K562 (cell line): ENCODE data around the gene ZC3H7B. TPM values are rescaled to one million over a fixed set of nuclear protein-coding genes. Genes with fewer than 3 reads are reported as not detected.

Experiments
- ATAC-seq: fragments of 200-7000 bp; cut with Tn5 transposase; 3 replicates; pipeline ENCODE4 v1.9.1; 2020; ENCODE audit warnings: moderate library complexity
- BruUV-seq: library from RNA; stranded (reverse); fragments of 400-500 nt; replicated peaks from 2 replicates; lab custom pipeline; 2021; lab: Mats Ljungman, UMichigan
- CTCF ChIA-PET: fragments of 300-600 bp; formaldehyde crosslinking; extraction: SDS; loops from one replicate; lab custom pipeline; 2021; ENCODE audit warnings: low intra/inter-chr PET ratio; lab: Yijun Ruan, JAX
- POLR2A ChIA-PET: fragments of 300-600, 350-650 bp; sonication (Branson Sonifier 250); formaldehyde crosslinking; extraction: SDS; loops from one replicate; lab custom pipeline; 2021; ENCODE audit warnings: antibody characterized with exemption, inconsistent platforms; lab: Yijun Ruan, JAX
- DNase-seq, 4 experiments: peaks; one replicate each; pipeline versions ENCODE4 v3.0.0 to v3.0.0-alpha.2; 2011 to 2018; ENCODE audit warnings: low spot score in 3 of 4, mixed read lengths in 3 of 4; ENCODE audit errors: extremely low read depth in 1 of 4
- FAIRE-seq: peaks from 2 replicates; lab custom pipeline; 2011; peaks lifted over from hg19 to GRCh38; lab: Jason Lieb, UNC
- H2AFZ ChIP-seq: 2 replicates; pipeline ENCODE4 v1.6.0; 2011; ENCODE audit warnings: low read depth, low read length, control low read depth, inconsistent platforms
- H3K27ac ChIP-seq: fragments of 200-600 bp; 3 replicates; pipeline ENCODE4 v1.8.0; 2011; ENCODE audit warnings: low read depth, mild to moderate bottlenecking, control low read depth, inconsistent platforms, low read length, moderate library complexity, mixed read lengths; ENCODE audit errors: extremely low read depth
- H3K27me3 ChIP-seq, 2 experiments: fragments of 300-600 bp in 1 of 2; 2 replicates in 1 of 2; 3 replicates in 1 of 2; pipeline versions ENCODE4 v1.6.0 to v1.8.0; 2011; ENCODE audit warnings: inconsistent platforms in 2 of 2, low read length in 2 of 2, mild to moderate bottlenecking in 1 of 2, mixed read lengths in 1 of 2, moderate library complexity in 1 of 2; ENCODE audit not compliant: control insufficient read depth in 2 of 2, insufficient read depth in 2 of 2
- H3K36me3 ChIP-seq: fragments of 300-600 bp; 3 replicates; pipeline ENCODE4 v1.8.0; 2011; ENCODE audit warnings: mild to moderate bottlenecking, low read length, inconsistent platforms; ENCODE audit not compliant: control insufficient read depth, insufficient read depth
- H3K4me1 ChIP-seq, 2 experiments: fragments of 200-600 bp in 1 of 2; replicated peaks in 1 of 2; 2 replicates in 1 of 2; 3 replicates in 1 of 2; pipeline versions ENCODE4 v1.5.1 to v1.8.0; 2011; ENCODE audit warnings: inconsistent platforms in 2 of 2, low read length in 2 of 2, mild to moderate bottlenecking in 1 of 2, mixed read lengths in 1 of 2, moderate library complexity in 1 of 2; ENCODE audit not compliant: control insufficient read depth in 2 of 2, insufficient read depth in 2 of 2
- H3K4me2 ChIP-seq: 2 replicates; pipeline ENCODE4 v1.6.1; 2011; ENCODE audit warnings: low read length, control low read depth, inconsistent platforms, mixed read lengths; ENCODE audit not compliant: insufficient read depth
- H3K4me3 ChIP-seq: fragments of 200-600 bp; sonication (generic), shearing (Covaris generic); 2 replicates; pipeline ENCODE4 v1.5.1; 2016; ENCODE audit warnings: control low read depth, inconsistent platforms
- H3K79me2 ChIP-seq: fragments of 200-600 bp; 3 replicates; pipeline ENCODE4 v1.8.0; 2011; ENCODE audit warnings: low read length, inconsistent platforms; ENCODE audit not compliant: control insufficient read depth, insufficient read depth
- H3K9ac ChIP-seq, 2 experiments: 2 replicates each; pipeline versions ENCODE4 v1.6.0 to v1.6.1; 2011; ENCODE audit warnings: low read depth in 2 of 2, low read length in 2 of 2, control low read depth in 1 of 2, inconsistent platforms in 1 of 2, mild to moderate bottlenecking in 1 of 2, mixed read lengths in 1 of 2; ENCODE audit not compliant: insufficient read depth in 1 of 2
- H3K9me1 ChIP-seq: one replicate; pipeline ENCODE4 v1.6.0; 2011; ENCODE audit warnings: inconsistent platforms, mild to moderate bottlenecking, low read length, moderate library complexity; ENCODE audit not compliant: control insufficient read depth, insufficient read depth
- H3K9me3 ChIP-seq: replicated peaks from 2 replicates; pipeline ENCODE4 v1.5.1; 2011; ENCODE audit warnings: low read depth, low read length, inconsistent platforms; ENCODE audit not compliant: control insufficient read depth, insufficient read depth
- H4K20me1 ChIP-seq: replicated peaks from 2 replicates; pipeline ENCODE4 v1.6.1; 2011; ENCODE audit warnings: low read length, inconsistent platforms, mixed read lengths; ENCODE audit not compliant: control insufficient read depth, insufficient read depth
- CBX5 ChIP-seq: IDR thresholded peaks from 2 replicates; pipeline ENCODE4 v1.6.1; 2014; ENCODE audit warnings: low read depth, borderline replicate concordance
- GTF2F1 ChIP-seq: IDR thresholded peaks from 2 replicates; pipeline ENCODE4 v1.6.1; 2011; ENCODE audit warnings: low read depth, low read length, improper control_type of control experiment
- PHB ChIP-seq: fragments of 250-450 bp; sonication (Bioruptor Pico); IDR thresholded peaks from 2 replicates; pipeline ENCODE4 v1.5.0; 2021
- POU5F1 ChIP-seq: fragments of 150-350 bp; IDR thresholded peaks from 2 replicates; pipeline ENCODE4 v1.6.1; 2014; ENCODE audit warnings: borderline replicate concordance, low read length, low read depth, mild to moderate bottlenecking; ENCODE audit not compliant: partially characterized antibody
- SRSF1 ChIP-seq: fragments of 200-400 bp; formaldehyde crosslinking; IDR thresholded peaks from 2 replicates; pipeline ENCODE4 v1.6.1; 2017; ENCODE audit warnings: mild to moderate bottlenecking, low read depth, low read length, moderate library complexity
- TGIF2 ChIP-seq: sonication (generic); formaldehyde crosslinking; IDR thresholded peaks from 2 replicates; pipeline ENCODE4 v1.8.1; 2022; ENCODE audit warnings: mild to moderate bottlenecking, missing genetic modification reagents, moderate library complexity
- WGBS: fragments of 100-300 bp; shearing (Covaris generic); methylation state at CpG from one replicate; pipeline ENCODE4 v1.1.6; 2016; ENCODE audit warnings: low coverage, mixed read lengths; ENCODE audit not compliant: insufficient coverage; ENCODE audit errors: missing lambda C conversion rate; 5-methylcytosine and 5-hydroxymethylcytosine counted together
- in situ Hi-C: fragments of 300-500 bp; cut with MboI; formaldehyde crosslinking; loops from 4 replicates; pipeline ENCODE4 v1.15.0; 2018; ENCODE audit warnings: inconsistent platforms, mixed read lengths
- intact Hi-C: fragments of 100-400 bp; cut with micrococcal nuclease; formaldehyde crosslinking; loops from 2 replicates; pipeline ENCODE4 v1.14.2; 2022
- polyA plus RNA-seq, 8 experiments: library from polyadenylated mRNA; depleted of rRNA in 4 of 8; stranded (reverse) in 5 of 8; unstranded in 3 of 8; fragments of >200 nt; fragmentation: Nextera tagmentation in 2 of 8; fragmentation: Illumina TruSeq in 1 of 8; extraction: Ambion mirVana in 2 of 8; extraction: Trizol in 1 of 8; gene quantifications; 2 replicates each; pipeline versions ENCODE4 v1.2.1 to v1.2.3, GENCODE V29; 2011 to 2014; ENCODE audit warnings: inconsistent platforms in 1 of 8, missing spikeins in 1 of 8
- total RNA-seq, 7 experiments: library from RNA; depleted of rRNA in 6 of 7; stranded (reverse); fragments of >200 nt in 6 of 7; fragmentation: Illumina TruSeq in 2 of 7; extraction: Trizol in 2 of 7; gene quantifications; 2 replicates each; pipeline versions ENCODE4 v1.2.1 to v1.2.3, GENCODE V29; 2011 to 2021; ENCODE audit warnings: low replicate concordance in 1 of 7
- TF ChIP-seq, protein P1 (sequence below): conservative IDR thresholded peaks from 2 replicates; pipeline ENCODE4 v1.6.1; 2011; ENCODE audit warnings: low read depth, mild to moderate bottlenecking, low read length; ENCODE audit not compliant: control insufficient read depth

The ZC3H7B gene
- total and polyA plus RNA-seq, 9 of the 15 experiments (the other 6 are each of a cell fraction or from before 2014, with no cell fraction given) = 0.07 to 49.8 (median 26.8) TPM

DNA sequence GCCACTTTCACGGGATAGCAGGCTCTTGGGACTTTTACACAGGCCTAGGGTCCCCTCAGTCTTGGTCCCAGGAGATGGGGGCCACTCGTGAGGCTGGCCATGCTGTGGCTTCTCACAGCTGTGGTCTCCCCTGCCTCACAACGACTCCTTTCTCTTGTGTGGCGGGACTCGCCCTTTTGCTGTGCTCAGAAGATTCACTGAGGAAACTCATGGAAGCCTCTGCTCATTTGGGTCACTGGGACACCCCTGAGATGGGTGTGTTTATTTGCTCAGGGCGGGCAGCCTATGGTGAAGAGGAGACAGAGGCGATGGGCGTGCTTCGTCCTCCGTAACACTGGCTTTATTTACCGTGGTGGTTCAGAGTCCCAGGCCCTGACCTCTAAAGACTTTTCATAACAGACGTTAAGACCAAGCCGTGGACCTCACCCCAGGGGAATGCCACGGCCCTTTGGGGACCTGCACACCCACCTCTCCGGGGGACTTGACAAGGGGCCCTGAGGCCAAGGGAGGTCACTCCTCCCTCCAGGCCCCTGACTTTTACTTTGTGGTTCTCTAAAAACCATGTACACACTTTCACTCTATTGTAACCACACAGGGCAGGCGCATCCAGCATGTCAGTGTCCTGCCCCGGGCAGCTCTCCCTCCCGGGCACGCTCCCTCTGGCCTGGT is 96.0 kb downstream of the ZC3H7B start (continued):
- no peak for TF ChIP-seq CBX5
- TF ChIP-seq GTF2F1 = no peak
- TF ChIP-seq SRSF1 = no peak
- TF ChIP-seq POU5F1 = no peak
- TF ChIP-seq, protein P1, sequence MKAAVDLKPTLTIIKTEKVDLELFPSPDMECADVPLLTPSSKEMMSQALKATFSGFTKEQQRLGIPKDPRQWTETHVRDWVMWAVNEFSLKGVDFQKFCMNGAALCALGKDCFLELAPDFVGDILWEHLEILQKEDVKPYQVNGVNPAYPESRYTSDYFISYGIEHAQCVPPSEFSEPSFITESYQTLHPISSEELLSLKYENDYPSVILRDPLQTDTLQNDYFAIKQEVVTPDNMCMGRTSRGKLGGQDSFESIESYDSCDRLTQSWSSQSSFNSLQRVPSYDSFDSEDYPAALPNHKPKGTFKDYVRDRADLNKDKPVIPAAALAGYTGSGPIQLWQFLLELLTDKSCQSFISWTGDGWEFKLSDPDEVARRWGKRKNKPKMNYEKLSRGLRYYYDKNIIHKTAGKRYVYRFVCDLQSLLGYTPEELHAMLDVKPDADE = no peak

DNA sequence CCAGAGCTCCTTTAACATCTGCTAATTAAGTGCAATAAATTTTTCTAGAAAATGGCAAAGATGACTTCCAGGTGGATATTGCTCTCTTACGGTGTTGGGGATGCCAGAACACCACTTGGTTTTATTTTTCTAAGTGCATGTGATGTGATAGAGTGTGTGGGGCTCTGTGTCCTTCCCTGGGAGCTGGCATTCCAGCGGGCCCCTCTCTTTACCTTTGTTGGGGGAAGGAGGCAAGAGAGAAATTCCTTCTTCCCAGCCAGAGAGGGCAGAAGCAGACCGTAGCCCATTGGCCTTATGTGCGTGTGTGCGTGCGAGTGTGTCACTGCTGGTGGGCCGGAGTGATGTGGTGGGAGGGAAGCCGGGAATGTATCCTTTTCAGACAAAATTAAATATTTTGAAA is 97.6 kb downstream of the ZC3H7B start:
- TF ChIP-seq TGIF2 (CRISPR knock-in tag) (no peak), PHB (CRISPR knock-in tag) (no peak)
- no peaks in the 10 kb centered on the region for H3K36me3 ChIP-seq
- BruUV-seq = no TSS peak
- H3K4me3 ChIP-seq = no peak overlapping the region
- WGBS = 64% methylated on average over 7 of the region's 8 CpGs
- H3K4me2 ChIP-seq = no peak overlapping the region
- no peaks in the 10 kb centered on the region for H3K9me3 ChIP-seq
- ATAC-seq = no peak
- POLR2A ChIA-PET = interaction anchor here (0.6 kb wide), 1 partner anchor 45 kb away, joined by 3 read pairs; no protein-coding TSS in a partner anchor
- no peaks in the 10 kb centered on the region for H3K79me2 ChIP-seq
- in situ Hi-C loops (no loop called here), intact Hi-C loops (no loop called here)
- no peaks in the 10 kb centered on the region for H4K20me1 ChIP-seq
- H3K9me1 ChIP-seq = no peaks in the 10 kb centered on the region
- CTCF ChIA-PET = no interaction called here
- DNase-seq = no peak
- FAIRE-seq = no peak
- H3K27me3 ChIP-seq = no peaks in the 10 kb centered on the region
- H3K9ac ChIP-seq = peak overlapping the region in 1 of 2 experiments; percentile 35; a peak in 1 of 4 replicates
- H3K4me1 ChIP-seq = peaks cover 0 to 8% of the 10 kb centered on the region in 2 experiments; a peak in 3 of 5 replicates
- H3K27ac ChIP-seq = no peak overlapping the region
- no peak overlapping the region for H2AFZ ChIP-seq
